K562 (cell line): Measurements from ENCODE around the gene EIF3K. TPM values are rescaled to one million over a fixed set of nuclear protein-coding genes. Genes with fewer than 3 reads are reported as not detected.

Source experiments
- CHD1 ChIP-seq: fragments of 200-600 bp; sonication (generic); IDR thresholded peaks from one replicate; pipeline ENCODE4 v1.6.1; 2012; ENCODE audit warnings: mild to moderate bottlenecking, moderate library complexity, low read length, inconsistent platforms
- COPS2 ChIP-seq: fragments of 450-650 bp; conservative IDR thresholded peaks from 2 replicates; pipeline ENCODE4 v1.6.1; 2016; ENCODE audit warnings: mild to moderate bottlenecking, moderate library complexity
- HNRNPL ChIP-seq: fragments of 200-400 bp; formaldehyde crosslinking; IDR thresholded peaks from 2 replicates; pipeline ENCODE4 v1.6.1; 2017; ENCODE audit warnings: low read depth, mild to moderate bottlenecking, low read length
- IRF9 ChIP-seq: fragments of 450-650 bp; IDR thresholded peaks from 2 replicates; pipeline ENCODE4 v1.6.1; 2016; ENCODE audit warnings: missing biosample characterization, missing genetic modification characterization
- LARP7 ChIP-seq: fragments of 450-650 bp; IDR thresholded peaks from 2 replicates; pipeline ENCODE4 v1.6.1; 2016
- MNT ChIP-seq, 2 experiments: fragments of 450-650 bp; conservative IDR thresholded peaks; 2 replicates each; pipeline ENCODE4 v1.6.1; 2017; ENCODE audit warnings: mild to moderate bottlenecking in 2 of 2, moderate library complexity in 2 of 2
- PHB2 ChIP-seq: fragments of 450-650 bp; IDR thresholded peaks from 2 replicates; pipeline ENCODE4 v1.6.1; 2017; ENCODE audit warnings: low read depth
- RBM34 ChIP-seq: fragments of 200-400 bp; formaldehyde crosslinking; IDR thresholded peaks from 2 replicates; pipeline ENCODE4 v1.6.1; 2018; ENCODE audit warnings: low read length, borderline replicate concordance; ENCODE audit not compliant: insufficient read depth
- SMARCC2 ChIP-seq: fragments of 450-650 bp; IDR thresholded peaks from 2 replicates; pipeline ENCODE4 v1.6.1; 2017; ENCODE audit warnings: antibody characterized with exemption, moderate library complexity, mild to moderate bottlenecking, low read depth
- XRCC4 ChIP-seq: IDR thresholded peaks from one replicate; pipeline ENCODE4 v1.6.1; 2011; ENCODE audit not compliant: insufficient read depth, insufficient read length; ENCODE audit errors: extremely low read depth
- ZNF589 ChIP-seq: fragments of 200-800 bp; sonication (Bioruptor generic); IDR thresholded peaks from 2 replicates; pipeline ENCODE4 v1.6.1; 2016; ENCODE audit warnings: low read depth, missing genetic modification characterization, missing compliant biosample characterization
- ZNF609 ChIP-seq: sonication (generic); formaldehyde crosslinking; IDR thresholded peaks from 2 replicates; pipeline ENCODE4 v1.8.1; 2023; ENCODE audit warnings: missing genetic modification reagents, mild to moderate bottlenecking, borderline replicate concordance
- polyA plus RNA-seq, 8 experiments: library from polyadenylated mRNA; depleted of rRNA in 4 of 8; stranded (reverse) in 5 of 8; unstranded in 3 of 8; fragments of >200 nt; fragmentation: Nextera tagmentation in 2 of 8; fragmentation: Illumina TruSeq in 1 of 8; extraction: Ambion mirVana in 2 of 8; extraction: Trizol in 1 of 8; gene quantifications; 2 replicates each; pipeline versions ENCODE4 v1.2.1 to v1.2.3, GENCODE V29; 2011 to 2014; ENCODE audit warnings: inconsistent platforms in 1 of 8, missing spikeins in 1 of 8
- total RNA-seq, 7 experiments: library from RNA; depleted of rRNA in 6 of 7; stranded (reverse); fragments of >200 nt in 6 of 7; fragmentation: Illumina TruSeq in 2 of 7; extraction: Trizol in 2 of 7; gene quantifications; 2 replicates each; pipeline versions ENCODE4 v1.2.1 to v1.2.3, GENCODE V29; 2011 to 2021; ENCODE audit warnings: low replicate concordance in 1 of 7
- TF ChIP-seq, protein P1 (sequence below): IDR thresholded peaks from 2 replicates; pipeline ENCODE4 v1.6.1; 2011; ENCODE audit not compliant: insufficient read length; ENCODE audit errors: extremely low read depth
- TF ChIP-seq, protein P2 (sequence below): sonication (generic); formaldehyde crosslinking; IDR thresholded peaks from 2 replicates; pipeline ENCODE4 v1.4.0; 2020; ENCODE audit warnings: mild to moderate bottlenecking, missing genetic modification reagents
- TF ChIP-seq, protein P3 (sequence below): fragments of 450-650 bp; formaldehyde crosslinking; IDR thresholded peaks from 2 replicates; pipeline ENCODE4 v1.4.0; 2022; ENCODE audit warnings: mild to moderate bottlenecking, moderate library complexity

EIF3K gene
- total and polyA plus RNA-seq, 9 of the 15 experiments (the other 6 are each of a cell fraction or from before 2014, with no cell fraction given): 387 to 1,827 (median 733) TPM

- TF ChIP-seq ZNF609: no peak
- TF ChIP-seq, protein P1, sequence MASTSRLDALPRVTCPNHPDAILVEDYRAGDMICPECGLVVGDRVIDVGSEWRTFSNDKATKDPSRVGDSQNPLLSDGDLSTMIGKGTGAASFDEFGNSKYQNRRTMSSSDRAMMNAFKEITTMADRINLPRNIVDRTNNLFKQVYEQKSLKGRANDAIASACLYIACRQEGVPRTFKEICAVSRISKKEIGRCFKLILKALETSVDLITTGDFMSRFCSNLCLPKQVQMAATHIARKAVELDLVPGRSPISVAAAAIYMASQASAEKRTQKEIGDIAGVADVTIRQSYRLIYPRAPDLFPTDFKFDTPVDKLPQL: no peak
- no peak for TF ChIP-seq SMARCC2
- TF ChIP-seq XRCC4: no peak
- no peak for TF ChIP-seq IRF9
- peak in 1 of 2 experiments; percentile 64; a peak in 1 of 4 replicates for TF ChIP-seq MNT (conservative IDR thresholded peaks at IDR 0.05)
- TF ChIP-seq COPS2: no peak
- TF ChIP-seq, protein P2, sequence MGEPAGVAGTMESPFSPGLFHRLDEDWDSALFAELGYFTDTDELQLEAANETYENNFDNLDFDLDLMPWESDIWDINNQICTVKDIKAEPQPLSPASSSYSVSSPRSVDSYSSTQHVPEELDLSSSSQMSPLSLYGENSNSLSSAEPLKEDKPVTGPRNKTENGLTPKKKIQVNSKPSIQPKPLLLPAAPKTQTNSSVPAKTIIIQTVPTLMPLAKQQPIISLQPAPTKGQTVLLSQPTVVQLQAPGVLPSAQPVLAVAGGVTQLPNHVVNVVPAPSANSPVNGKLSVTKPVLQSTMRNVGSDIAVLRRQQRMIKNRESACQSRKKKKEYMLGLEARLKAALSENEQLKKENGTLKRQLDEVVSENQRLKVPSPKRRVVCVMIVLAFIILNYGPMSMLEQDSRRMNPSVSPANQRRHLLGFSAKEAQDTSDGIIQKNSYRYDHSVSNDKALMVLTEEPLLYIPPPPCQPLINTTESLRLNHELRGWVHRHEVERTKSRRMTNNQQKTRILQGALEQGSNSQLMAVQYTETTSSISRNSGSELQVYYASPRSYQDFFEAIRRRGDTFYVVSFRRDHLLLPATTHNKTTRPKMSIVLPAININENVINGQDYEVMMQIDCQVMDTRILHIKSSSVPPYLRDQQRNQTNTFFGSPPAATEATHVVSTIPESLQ (CRISPR knock-in tag): no peak
- TF ChIP-seq PHB2: no peak
- TF ChIP-seq CHD1: no peak
- TF ChIP-seq ZNF589 (CRISPR knock-in tag): no peak
- TF ChIP-seq, protein P3, sequence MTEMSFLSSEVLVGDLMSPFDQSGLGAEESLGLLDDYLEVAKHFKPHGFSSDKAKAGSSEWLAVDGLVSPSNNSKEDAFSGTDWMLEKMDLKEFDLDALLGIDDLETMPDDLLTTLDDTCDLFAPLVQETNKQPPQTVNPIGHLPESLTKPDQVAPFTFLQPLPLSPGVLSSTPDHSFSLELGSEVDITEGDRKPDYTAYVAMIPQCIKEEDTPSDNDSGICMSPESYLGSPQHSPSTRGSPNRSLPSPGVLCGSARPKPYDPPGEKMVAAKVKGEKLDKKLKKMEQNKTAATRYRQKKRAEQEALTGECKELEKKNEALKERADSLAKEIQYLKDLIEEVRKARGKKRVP: no peak
- no peak for TF ChIP-seq LARP7
- no peak for TF ChIP-seq HNRNPL
- TF ChIP-seq RBM34: no peak
These were observed 22.7 kb upstream of the EIF3K start (continued) for GRCh38 chr19:38596057-38596981.
